ENCODE results near the gene ZCCHC7. TPM values are rescaled to one million over a fixed set of nuclear protein-coding genes. Genes with fewer than 3 reads are reported as not detected.
A peak's percentile ranks its signal among the peaks of the same experiment; 100 is the strongest.

The ZCCHC7 gene
- total and polyA plus RNA-seq, 9 of the 15 experiments (the other 6 are each of a cell fraction or from before 2014, with no cell fraction given) = 34.1 to 68.9 (median 48.8) TPM

DNA sequence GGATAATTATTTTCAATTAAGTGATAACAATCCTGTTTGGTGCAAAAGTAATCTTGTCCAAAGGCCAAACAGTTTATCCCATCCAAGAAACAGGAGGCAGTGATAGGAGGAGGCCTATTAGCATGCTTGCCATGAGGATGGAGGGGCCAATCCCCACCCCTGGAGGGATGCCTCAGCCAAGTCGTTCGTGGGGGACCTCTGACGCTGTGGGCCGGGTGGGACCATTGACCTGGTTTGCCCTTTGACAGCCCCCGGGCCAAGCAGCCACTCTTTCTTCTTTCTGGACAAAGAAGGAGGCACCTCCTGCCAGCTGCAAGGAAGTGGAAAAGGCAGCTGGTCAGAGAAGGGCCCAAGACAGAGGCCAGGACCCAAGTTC, 262.6 kb downstream of the ZCCHC7 start:
- FAIRE-seq = no peak
- no TSS peak for BruUV-seq (replicated peaks)

More for the DNA sequence above, 262.6 kb downstream of the ZCCHC7 start:
- H3K79me2 ChIP-seq (ENCODE audit: control insufficient read depth, insufficient read depth, low read length) = no peaks in the 10 kb centered on the region
- ChIA-PET POLR2A (interaction anchor here (0.6 to 1.0 kb wide), 4 partner anchors 11 to 608 kb away, joined by 3 read pairs; no protein-coding TSS in a partner anchor), CTCF (ENCODE audit: low intra/inter-chr PET ratio) (interaction anchor here (0.6 kb wide), 1 partner anchor 392 kb away, joined by 4 read pairs; no protein-coding TSS in a partner anchor)
- TF ChIP-seq, protein P1, sequence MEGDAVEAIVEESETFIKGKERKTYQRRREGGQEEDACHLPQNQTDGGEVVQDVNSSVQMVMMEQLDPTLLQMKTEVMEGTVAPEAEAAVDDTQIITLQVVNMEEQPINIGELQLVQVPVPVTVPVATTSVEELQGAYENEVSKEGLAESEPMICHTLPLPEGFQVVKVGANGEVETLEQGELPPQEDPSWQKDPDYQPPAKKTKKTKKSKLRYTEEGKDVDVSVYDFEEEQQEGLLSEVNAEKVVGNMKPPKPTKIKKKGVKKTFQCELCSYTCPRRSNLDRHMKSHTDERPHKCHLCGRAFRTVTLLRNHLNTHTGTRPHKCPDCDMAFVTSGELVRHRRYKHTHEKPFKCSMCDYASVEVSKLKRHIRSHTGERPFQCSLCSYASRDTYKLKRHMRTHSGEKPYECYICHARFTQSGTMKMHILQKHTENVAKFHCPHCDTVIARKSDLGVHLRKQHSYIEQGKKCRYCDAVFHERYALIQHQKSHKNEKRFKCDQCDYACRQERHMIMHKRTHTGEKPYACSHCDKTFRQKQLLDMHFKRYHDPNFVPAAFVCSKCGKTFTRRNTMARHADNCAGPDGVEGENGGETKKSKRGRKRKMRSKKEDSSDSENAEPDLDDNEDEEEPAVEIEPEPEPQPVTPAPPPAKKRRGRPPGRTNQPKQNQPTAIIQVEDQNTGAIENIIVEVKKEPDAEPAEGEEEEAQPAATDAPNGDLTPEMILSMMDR (IDR thresholded peaks at IDR 0.05 in 2 of 3, conservative IDR thresholded peaks at IDR 0.05 in 1 of 3; ENCODE audit: insufficient read depth in 2 of 3, low read depth in 1 of 3, low read length in 3 of 3) = no peak
- TF ChIP-seq CBX8 (IDR thresholded peaks at IDR 0.05; ENCODE audit: borderline replicate concordance, extremely low read depth, low read depth, low read length, poor library complexity, severe bottlenecking) (no peak), ZBTB49 (CRISPR knock-in tag; IDR thresholded peaks at IDR 0.05; ENCODE audit: borderline replicate concordance) (no peak), RBM17 (IDR thresholded peaks at IDR 0.05; ENCODE audit: borderline replicate concordance, low read depth, low read length) (no peak), POLR3A (IDR thresholded peaks at IDR 0.05; ENCODE audit: borderline replicate concordance, extremely low read depth, insufficient read depth, insufficient read length) (no peak), MBD2 (IDR thresholded peaks at IDR 0.05; ENCODE audit: borderline replicate concordance, low read depth) (no peak)
- TF ChIP-seq, protein P2, sequence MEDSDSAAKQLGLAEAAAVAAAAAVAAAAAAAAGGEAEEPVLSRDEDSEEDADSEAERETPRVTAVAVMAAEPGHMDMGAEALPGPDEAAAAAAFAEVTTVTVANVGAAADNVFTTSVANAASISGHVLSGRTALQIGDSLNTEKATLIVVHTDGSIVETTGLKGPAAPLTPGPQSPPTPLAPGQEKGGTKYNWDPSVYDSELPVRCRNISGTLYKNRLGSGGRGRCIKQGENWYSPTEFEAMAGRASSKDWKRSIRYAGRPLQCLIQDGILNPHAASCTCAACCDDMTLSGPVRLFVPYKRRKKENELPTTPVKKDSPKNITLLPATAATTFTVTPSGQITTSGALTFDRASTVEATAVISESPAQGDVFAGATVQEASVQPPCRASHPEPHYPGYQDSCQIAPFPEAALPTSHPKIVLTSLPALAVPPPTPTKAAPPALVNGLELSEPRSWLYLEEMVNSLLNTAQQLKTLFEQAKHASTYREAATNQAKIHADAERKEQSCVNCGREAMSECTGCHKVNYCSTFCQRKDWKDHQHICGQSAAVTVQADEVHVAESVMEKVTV (CRISPR knock-in tag; IDR thresholded peaks at IDR 0.05) = no peak
- 12% methylated on average over 5 of the region's 5 CpGs for WGBS (ENCODE audit: insufficient coverage, low coverage, missing lambda C conversion rate)
- in situ Hi-C loops (cut with MboI) (no loop called here), intact Hi-C loops (cut with micrococcal nuclease) (loop anchor here (10.0 kb wide), 1 partner anchor 188 kb away; no protein-coding TSS in a partner anchor)
- no peaks in the 10 kb centered on the region for H4K20me1 ChIP-seq (replicated peaks; ENCODE audit: control insufficient read depth, insufficient read depth, low read length)
- peaks cover 3 to 14% of the 10 kb centered on the region in 2 experiments; a peak in 3 of 5 replicates for H3K27me3 ChIP-seq (ENCODE audit: control insufficient read depth in 2 of 2, insufficient read depth in 2 of 2, low read length in 2 of 2)
- H3K36me3 ChIP-seq (ENCODE audit: control insufficient read depth, insufficient read depth, low read length) = no peaks in the 10 kb centered on the region
- H3K9ac ChIP-seq (ENCODE audit: insufficient read depth in 1 of 2, low read depth in 2 of 2, low read length in 2 of 2) = no peak overlapping the region
- no peak for ATAC-seq
- peaks cover 8% of the 10 kb centered on the region for H3K9me3 ChIP-seq (replicated peaks; ENCODE audit: control insufficient read depth, insufficient read depth, low read depth, low read length)
- no peak overlapping the region for H3K4me3 ChIP-seq
- peak overlapping the region; percentile 29 for H2AFZ ChIP-seq (ENCODE audit: low read depth, low read length)
- H3K4me2 ChIP-seq (ENCODE audit: insufficient read depth, low read length) = no peak overlapping the region
- no peak overlapping the region for H3K27ac ChIP-seq (ENCODE audit: extremely low read depth, low read depth, low read length)
- H3K9me1 ChIP-seq (ENCODE audit: control insufficient read depth, insufficient read depth, low read length) = peaks cover 3% of the 10 kb centered on the region
- no peak for DNase-seq (ENCODE audit: extremely low read depth in 1 of 4, low spot score in 3 of 4)
- peaks cover 11 to 12% of the 10 kb centered on the region in 2 experiments; a peak in 4 of 5 replicates for H3K4me1 ChIP-seq (replicated peaks in 1 of 2; ENCODE audit: control insufficient read depth in 2 of 2, insufficient read depth in 2 of 2, low read length in 2 of 2)
